CD4-positive, alpha-beta T cell treated with Interleukin-6 at 100 ng/mL for 8 hours (primary cell): ENCODE measurements around the gene ENTHD1.
"Not testable (repeated sequence)": the region's sequence is repeated elsewhere in the genome, so short reads cannot be mapped to it uniquely, and the experiment has no call there.

ENCODE experiments used
- DNase-seq: peaks from one replicate; pipeline ENCODE4 v3.0.0-alpha.2; 2020; ENCODE audit warnings: mixed read lengths, low spot score

The ENTHD1 gene

GRCh38 chr22:39898997-39899396, 5.4 kb upstream of the ENTHD1 start:
- DNase-seq = no peak

GRCh38 chr22:39897841-39898240, 4.3 kb upstream of the ENTHD1 start:
- no peak for DNase-seq

- no peak for DNase-seq
Observed at GRCh38 chr22:39896313-39896996, 2.9 kb upstream of the ENTHD1 start.

- no peak for DNase-seq
Observed at GRCh38 chr22:39895682-39896081, 2.1 kb upstream of the ENTHD1 start.

- no peak for DNase-seq
Observed at GRCh38 chr22:39894554-39895092, 1.1 kb upstream of the ENTHD1 start.

- not testable (repeated sequence) for DNase-seq
Observed at GRCh38 chr22:39889924-39890323, 3.6 kb downstream of the ENTHD1 start.

- no peak for DNase-seq
Observed at GRCh38 chr22:39883057-39883456, 10.5 kb downstream of the ENTHD1 start.

GRCh38 chr22:39880722-39881121, 12.8 kb downstream of the ENTHD1 start:
- no peak for DNase-seq

- no peak for DNase-seq
Observed at GRCh38 chr22:39877079-39877845, 16.3 kb downstream of the ENTHD1 start.

- DNase-seq = not testable (repeated sequence)
Observed at GRCh38 chr22:39875176-39875885, 18.2 kb downstream of the ENTHD1 start.

GRCh38 chr22:39873965-39874364, 19.6 kb downstream of the ENTHD1 start:
- DNase-seq = no peak

- no peak for DNase-seq
Observed at GRCh38 chr22:39872548-39872947, 21.0 kb downstream of the ENTHD1 start.

GRCh38 chr22:39871008-39871798, 22.4 kb downstream of the ENTHD1 start:
- no peak for DNase-seq

- DNase-seq = not testable (repeated sequence)
Observed at GRCh38 chr22:39869797-39870196, 23.8 kb downstream of the ENTHD1 start.

GRCh38 chr22:39868741-39869140, 24.8 kb downstream of the ENTHD1 start:
- no peak for DNase-seq

GRCh38 chr22:39859903-39860588, 33.5 kb downstream of the ENTHD1 start:
- no peak for DNase-seq

- no peak for DNase-seq
Observed at GRCh38 chr22:39856588-39856987, 37.0 kb downstream of the ENTHD1 start.

- DNase-seq = no peak
Observed at GRCh38 chr22:39852799-39853198, 40.8 kb downstream of the ENTHD1 start.

- no peak for DNase-seq
Observed at GRCh38 chr22:39851606-39852315, 41.8 kb downstream of the ENTHD1 start.

- DNase-seq = no peak
Observed at GRCh38 chr22:39847477-39847876, 46.1 kb downstream of the ENTHD1 start.

- not testable (repeated sequence) for DNase-seq
Observed at GRCh38 chr22:39846539-39846938, 47.0 kb downstream of the ENTHD1 start.
